DND-41 (cell line): ENCODE results near the gene MICB.

Experiments used
- EZH2 ChIP-seq: IDR thresholded peaks from 3 replicates; pipeline ENCODE4 v1.6.1; 2012; ENCODE audit warnings: borderline replicate concordance, low read depth, mild to moderate bottlenecking, moderate library complexity, low read length, inconsistent platforms; ENCODE audit not compliant: severe bottlenecking
- TF ChIP-seq, protein P1 (sequence below): IDR thresholded peaks from 2 replicates; pipeline ENCODE4 v1.5.1; 2012; ENCODE audit warnings: borderline replicate concordance, low read length, moderate library complexity, mild to moderate bottlenecking; ENCODE audit not compliant: poor library complexity, severe bottlenecking; ENCODE audit errors: extremely low read depth

DNA sequence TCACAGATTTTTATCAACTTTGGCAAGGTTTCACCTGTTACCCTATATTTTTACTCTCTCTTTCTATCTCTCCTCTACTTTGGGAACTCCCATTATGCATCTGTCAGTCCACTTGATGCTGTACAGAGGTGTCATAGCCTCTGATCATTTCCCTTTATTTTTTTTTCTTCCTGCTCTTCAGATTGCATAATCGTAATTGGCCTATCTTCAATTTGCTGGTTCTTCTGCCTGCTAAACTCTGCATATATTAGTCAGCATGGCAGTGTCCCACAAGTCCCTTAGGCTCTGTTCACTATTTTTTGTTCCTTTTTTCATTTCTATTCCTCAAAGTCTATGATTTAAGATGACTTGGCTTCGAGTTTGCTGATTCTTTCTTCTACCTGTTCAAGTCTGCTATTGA is 44.7 kb upstream of the MICB start:
- TF ChIP-seq EZH2, result no peak
- TF ChIP-seq, protein P1, sequence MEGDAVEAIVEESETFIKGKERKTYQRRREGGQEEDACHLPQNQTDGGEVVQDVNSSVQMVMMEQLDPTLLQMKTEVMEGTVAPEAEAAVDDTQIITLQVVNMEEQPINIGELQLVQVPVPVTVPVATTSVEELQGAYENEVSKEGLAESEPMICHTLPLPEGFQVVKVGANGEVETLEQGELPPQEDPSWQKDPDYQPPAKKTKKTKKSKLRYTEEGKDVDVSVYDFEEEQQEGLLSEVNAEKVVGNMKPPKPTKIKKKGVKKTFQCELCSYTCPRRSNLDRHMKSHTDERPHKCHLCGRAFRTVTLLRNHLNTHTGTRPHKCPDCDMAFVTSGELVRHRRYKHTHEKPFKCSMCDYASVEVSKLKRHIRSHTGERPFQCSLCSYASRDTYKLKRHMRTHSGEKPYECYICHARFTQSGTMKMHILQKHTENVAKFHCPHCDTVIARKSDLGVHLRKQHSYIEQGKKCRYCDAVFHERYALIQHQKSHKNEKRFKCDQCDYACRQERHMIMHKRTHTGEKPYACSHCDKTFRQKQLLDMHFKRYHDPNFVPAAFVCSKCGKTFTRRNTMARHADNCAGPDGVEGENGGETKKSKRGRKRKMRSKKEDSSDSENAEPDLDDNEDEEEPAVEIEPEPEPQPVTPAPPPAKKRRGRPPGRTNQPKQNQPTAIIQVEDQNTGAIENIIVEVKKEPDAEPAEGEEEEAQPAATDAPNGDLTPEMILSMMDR, result no peak
